Measurements from ENCODE around the gene MAJIN.

The MAJIN gene

GRCh38 chr11:64911689-64912088 lies 60.2 kb downstream of the MAJIN start:
- no peak for DNase-seq (ENCODE audit: low read depth in 2 of 2)

- DNase-seq (ENCODE audit: low read depth in 2 of 2), result no peak
Observed at GRCh38 chr11:64911142-64911541, 60.8 kb downstream of the MAJIN start.

GRCh38 chr11:64910451-64911093 lies 61.3 kb downstream of the MAJIN start:
- no peak for DNase-seq (ENCODE audit: low read depth in 2 of 2)

GRCh38 chr11:64909653-64910343 lies 62.1 kb downstream of the MAJIN start:
- DNase-seq (ENCODE audit: low read depth in 2 of 2), result no peak

- DNase-seq (ENCODE audit: low read depth in 2 of 2), result no peak
Observed at GRCh38 chr11:64908766-64909165, 63.1 kb downstream of the MAJIN start.

GRCh38 chr11:64906314-64906635 lies 65.6 kb downstream of the MAJIN start:
- no peak for DNase-seq (ENCODE audit: low read depth in 2 of 2)

GRCh38 chr11:64905516-64906313 lies 66.2 kb downstream of the MAJIN start:
- no peak for DNase-seq (ENCODE audit: low read depth in 2 of 2)

GRCh38 chr11:64903291-64903833 lies 68.5 kb downstream of the MAJIN start:
- no peak for DNase-seq (ENCODE audit: low read depth in 2 of 2)

GRCh38 chr11:64902102-64902900 lies 69.6 kb downstream of the MAJIN start:
- DNase-seq (ENCODE audit: low read depth in 2 of 2), result no peak

GRCh38 chr11:64900774-64901173 lies 71.1 kb downstream of the MAJIN start:
- DNase-seq (ENCODE audit: low read depth in 2 of 2), result no peak

GRCh38 chr11:64900263-64900678 lies 71.6 kb downstream of the MAJIN start:
- DNase-seq (ENCODE audit: low read depth in 2 of 2), result peak in 1 of 2 donors; percentile 58

GRCh38 chr11:64898541-64898940 lies 73.4 kb downstream of the MAJIN start:
- no peak for DNase-seq (ENCODE audit: low read depth in 2 of 2)

GRCh38 chr11:64898076-64898445 lies 73.8 kb downstream of the MAJIN start:
- DNase-seq (ENCODE audit: low read depth in 2 of 2), result no peak

- DNase-seq (ENCODE audit: low read depth in 2 of 2), result no peak
Observed at GRCh38 chr11:64897381-64898075, 74.4 kb downstream of the MAJIN start.

- DNase-seq (ENCODE audit: low read depth in 2 of 2), result no peak
Observed at GRCh38 chr11:64896448-64897022, 75.4 kb downstream of the MAJIN start.

- DNase-seq (ENCODE audit: low read depth in 2 of 2), result no peak
Observed at GRCh38 chr11:64894812-64895452, 77.0 kb downstream of the MAJIN start.

GRCh38 chr11:64894070-64894811 lies 77.7 kb downstream of the MAJIN start:
- DNase-seq (ENCODE audit: low read depth in 2 of 2), result peak; percentile 80 to 87

- no peak for DNase-seq (ENCODE audit: low read depth in 2 of 2)
Observed at GRCh38 chr11:64893194-64894069, 78.5 kb downstream of the MAJIN start.

GRCh38 chr11:64892838-64893193 lies 79.1 kb downstream of the MAJIN start:
- DNase-seq (ENCODE audit: low read depth in 2 of 2), result no peak

All from activated CD8-positive, alpha-beta memory T cell treated with anti-CD3 and anti-CD28 coated beads for 4 hours (primary cell).